ENCODE data around the gene ZNF219.
A peak's percentile ranks its signal among the peaks of the same experiment; 100 is the strongest.

Gene ZNF219

DNA sequence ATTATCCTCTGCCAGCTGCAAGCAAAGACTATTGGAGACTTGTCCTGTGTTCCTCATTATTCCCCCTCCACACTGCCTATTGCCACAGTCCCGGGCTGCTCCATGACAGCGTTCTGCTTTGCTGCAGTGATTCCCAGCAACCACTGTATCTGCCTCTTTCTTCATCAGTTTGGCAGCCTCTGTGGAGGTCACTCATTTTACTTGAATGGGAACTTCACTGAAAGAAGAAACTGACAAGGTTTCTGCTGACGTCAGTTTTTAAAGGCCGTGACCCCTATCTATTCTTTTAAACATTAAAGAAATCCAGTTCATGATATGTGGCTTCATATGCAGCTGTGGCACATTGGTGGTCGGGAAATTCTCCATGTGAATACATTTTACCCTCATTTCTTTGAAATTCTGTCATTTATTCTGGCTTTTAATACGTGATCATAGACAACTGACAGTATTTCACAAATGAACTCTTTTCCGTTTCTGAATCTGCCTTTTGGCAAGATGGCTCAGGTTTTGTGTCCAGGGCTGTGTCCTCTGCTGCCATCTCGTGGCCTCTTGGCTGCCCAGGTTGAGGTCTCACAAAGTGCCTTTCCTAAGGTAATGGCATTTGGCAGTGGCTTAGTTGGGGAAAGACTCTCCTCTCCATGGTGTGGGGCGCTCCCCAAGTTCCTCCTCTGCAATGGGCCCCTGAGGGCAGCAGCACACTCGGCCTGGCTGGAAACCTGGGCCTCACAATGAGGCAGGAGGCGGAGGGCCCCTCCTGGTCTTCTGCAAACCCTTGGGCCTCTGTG is 8.2 kb upstream of the ZNF219 start:
- TF ChIP-seq CTCF (conservative IDR thresholded peaks at IDR 0.05; ENCODE audit: low read depth, low read length), result peak; percentile 93
- DNase-seq (ENCODE audit: low read depth), result peak; percentile 86
- H3K4me3 ChIP-seq (ENCODE audit: low read depth, low read length), result no peak overlapping the region

DNA sequence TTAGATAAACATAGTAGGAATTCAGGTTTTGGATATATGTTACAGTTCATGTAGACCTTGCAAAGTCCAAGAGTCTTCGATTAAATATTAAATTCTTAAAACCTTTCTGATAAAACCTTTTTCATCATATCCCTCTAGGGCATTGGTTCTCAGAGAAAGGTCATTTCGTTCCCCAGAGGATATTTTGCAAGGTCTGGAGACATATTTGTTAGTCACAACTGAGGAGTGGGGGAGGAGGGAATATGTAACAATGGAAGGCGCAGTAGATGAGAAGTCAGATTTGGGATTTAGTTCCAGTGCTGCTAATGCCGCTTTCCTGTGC is 7.7 kb upstream of the ZNF219 start:
- DNase-seq (ENCODE audit: low read depth), result peak; percentile 54
- TF ChIP-seq CTCF (conservative IDR thresholded peaks at IDR 0.05; ENCODE audit: low read depth, low read length), result no peak
- H3K4me3 ChIP-seq (ENCODE audit: low read depth, low read length), result no peak overlapping the region

DNA sequence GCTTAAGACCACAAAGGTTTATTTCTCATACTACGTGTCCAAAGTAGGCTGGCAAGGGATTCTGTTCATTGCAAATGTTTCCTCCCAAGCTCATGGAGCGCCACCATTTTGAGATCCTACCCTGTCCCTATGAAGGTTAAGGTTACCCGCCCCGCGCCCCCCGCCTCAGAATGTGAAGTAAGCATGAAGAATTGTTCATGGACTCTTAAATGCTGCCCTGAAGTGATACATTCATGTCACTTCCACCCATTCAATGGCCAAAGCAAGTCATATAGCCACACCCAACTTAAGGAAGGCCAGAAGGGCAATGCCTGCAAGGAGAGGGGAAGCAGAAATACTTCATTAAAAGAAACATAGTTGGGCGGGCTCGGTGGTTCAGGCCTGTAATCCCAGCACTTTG is 6.6 kb upstream of the ZNF219 start:
- H3K4me3 ChIP-seq (ENCODE audit: low read depth, low read length), result no peak overlapping the region
- no peak for TF ChIP-seq CTCF (conservative IDR thresholded peaks at IDR 0.05; ENCODE audit: low read depth, low read length)
- no peak for DNase-seq (ENCODE audit: low read depth)

- TF ChIP-seq CTCF (conservative IDR thresholded peaks at IDR 0.05; ENCODE audit: low read depth, low read length), result peak; percentile 99
- peak; percentile 89 for DNase-seq (ENCODE audit: low read depth)
- H3K4me3 ChIP-seq (ENCODE audit: low read depth, low read length), result peak overlapping the region; percentile 85
Measured at GRCh38 chr14:21104448-21105060, 6.1 kb upstream of the ZNF219 start.

GRCh38 chr14:21103710-21104447 is 5.4 kb upstream of the ZNF219 start:
- TF ChIP-seq CTCF (conservative IDR thresholded peaks at IDR 0.05; ENCODE audit: low read depth, low read length), result peak; percentile 82
- peak overlapping the region; percentile 85 for H3K4me3 ChIP-seq (ENCODE audit: low read depth, low read length)
- DNase-seq (ENCODE audit: low read depth), result peak; percentile 98

GRCh38 chr14:21103411-21103709 is 4.9 kb upstream of the ZNF219 start:
- no peak for DNase-seq (ENCODE audit: low read depth)
- H3K4me3 ChIP-seq (ENCODE audit: low read depth, low read length), result peak overlapping the region; percentile 85
- TF ChIP-seq CTCF (conservative IDR thresholded peaks at IDR 0.05; ENCODE audit: low read depth, low read length), result no peak
